ENCODE data around the gene PRSS27. TPM values are rescaled to one million over a fixed set of nuclear protein-coding genes. Genes with fewer than 3 reads are reported as not detected.

PRSS27 gene
- total and polyA plus RNA-seq, 2 donors (not counting 1 experiment from before 2014, with no cell fraction given), result 2.1 to 2.4 TPM

- peak within 1 kb of the TSS; percentile 95 for H3K4me3 Mint-ChIP-seq
- H3K4me1 Mint-ChIP-seq, result peaks cover 50% of the 10 kb centered on the region
- DNase-seq (peak; percentile 100), ATAC-seq (ENCODE audit: low read depth) (peak; percentile 83)
- H3K36me3 ChIP-seq (replicated peaks in 1 of 2; ENCODE audit: control extremely low read depth in 1 of 2, control insufficient read depth in 1 of 2, extremely low read depth in 1 of 2, insufficient read depth in 2 of 2, low read length in 1 of 2), result peaks cover 0 to 8% of the 10 kb centered on the region in 2 experiments
- peak within 1 kb of the TSS; percentile 68 to 97 (median 82) for H3K4me3 ChIP-seq (ENCODE audit: control extremely low read depth in 1 of 5, extremely low read depth in 1 of 5, insufficient read depth in 1 of 5, low read depth in 2 of 5, low read length in 4 of 5)
- ChIA-PET CTCF (interaction anchor here (0.6 to 0.7 kb wide), 2 partner anchors 116 to 1972 kb away, joined by 3 read pairs; no protein-coding TSS in a partner anchor), POLR2A (interaction anchor here (0.6 to 3.5 kb wide), 3 partner anchors 15 to 1612 kb away, joined by 3 to 31 read pairs (median 4); partner anchors contain the start of gene ELOB)
- 4% methylated on average over 93 of the region's 99 CpGs for WGBS (ENCODE audit: insufficient coverage)
- TF ChIP-seq, protein P1, sequence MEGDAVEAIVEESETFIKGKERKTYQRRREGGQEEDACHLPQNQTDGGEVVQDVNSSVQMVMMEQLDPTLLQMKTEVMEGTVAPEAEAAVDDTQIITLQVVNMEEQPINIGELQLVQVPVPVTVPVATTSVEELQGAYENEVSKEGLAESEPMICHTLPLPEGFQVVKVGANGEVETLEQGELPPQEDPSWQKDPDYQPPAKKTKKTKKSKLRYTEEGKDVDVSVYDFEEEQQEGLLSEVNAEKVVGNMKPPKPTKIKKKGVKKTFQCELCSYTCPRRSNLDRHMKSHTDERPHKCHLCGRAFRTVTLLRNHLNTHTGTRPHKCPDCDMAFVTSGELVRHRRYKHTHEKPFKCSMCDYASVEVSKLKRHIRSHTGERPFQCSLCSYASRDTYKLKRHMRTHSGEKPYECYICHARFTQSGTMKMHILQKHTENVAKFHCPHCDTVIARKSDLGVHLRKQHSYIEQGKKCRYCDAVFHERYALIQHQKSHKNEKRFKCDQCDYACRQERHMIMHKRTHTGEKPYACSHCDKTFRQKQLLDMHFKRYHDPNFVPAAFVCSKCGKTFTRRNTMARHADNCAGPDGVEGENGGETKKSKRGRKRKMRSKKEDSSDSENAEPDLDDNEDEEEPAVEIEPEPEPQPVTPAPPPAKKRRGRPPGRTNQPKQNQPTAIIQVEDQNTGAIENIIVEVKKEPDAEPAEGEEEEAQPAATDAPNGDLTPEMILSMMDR (IDR thresholded peaks at IDR 0.05), result no peak
- no peak for TF ChIP-seq EZH2 (IDR thresholded peaks at IDR 0.05; ENCODE audit: borderline replicate concordance, insufficient read depth, low read depth, low read length, poor library complexity, severe bottlenecking)
- peak within 1 kb of the TSS; percentile 97 for H3K4me2 ChIP-seq (replicated peaks; ENCODE audit: low read depth, low read length, poor library complexity, severe bottlenecking)
- peak within 1 kb of the TSS; percentile 99 for H2AFZ ChIP-seq (ENCODE audit: insufficient read depth, low read depth, low read length, poor library complexity, severe bottlenecking)
- H3K27ac ChIP-seq (ENCODE audit: low read length in 2 of 2), result peak within 1 kb of the TSS; percentile 95 to 98
- peaks cover 36 to 45% of the 10 kb centered on the region in 2 donors for H3K4me1 ChIP-seq (ENCODE audit: control insufficient read depth in 2 of 2, insufficient read depth in 2 of 2, low read length in 2 of 2)
- H3K9ac ChIP-seq (ENCODE audit: low read length), result peak within 1 kb of the TSS; percentile 92
- peak within 1 kb of the TSS; percentile 99 for H3K27ac Mint-ChIP-seq
- intact Hi-C loops (cut with micrococcal nuclease), result loop anchor here (1.0 to 5.0 kb wide), 5 partner anchors 25 to 270 kb away; partner anchors contain the start of genes ELOB, FLYWCH1, FLYWCH2 and HCFC1R1
- no peaks in the 10 kb centered on the region for H3K27me3 ChIP-seq (replicated peaks in 1 of 4; ENCODE audit: control extremely low read depth in 1 of 4, control insufficient read depth in 3 of 4, insufficient read depth in 4 of 4, low read length in 3 of 4)
- peaks cover 64% of the 10 kb centered on the region for H3K79me2 ChIP-seq (ENCODE audit: control insufficient read depth, insufficient read depth, low read length)
- peaks cover 0 to 10% (median 3%) of the 10 kb centered on the region in 3 donors for H3K9me3 ChIP-seq (ENCODE audit: control extremely low read depth in 1 of 3, control insufficient read depth in 2 of 3, insufficient read depth in 1 of 3, low read length in 2 of 3)
- H4K20me1 ChIP-seq (ENCODE audit: control insufficient read depth, insufficient read depth, low read length, poor library complexity, severe bottlenecking), result peaks cover 45% of the 10 kb centered on the region
- peaks cover 2% of the 10 kb centered on the region for H3K9me3 Mint-ChIP-seq (ENCODE audit: insufficient read depth)
- H3K27me3 Mint-ChIP-seq, result no peaks in the 10 kb centered on the region
Measured at GRCh38 chr16:2752035-2752849, 32.2 kb upstream of the PRSS27 start, which contains the start of gene SRRM2. Gene SRRM2, plus strand, starts transcription at chr16:2752638. Its CDS starts 3,727 bp downstream, at chr16:2756365.

All from B cell (primary cell).